ENCODE measurements around the gene SLC25A28.
"Not testable (repeated sequence)": the region's sequence is repeated elsewhere in the genome, so short reads cannot be mapped to it uniquely, and the experiment has no call there.

Gene SLC25A28

GRCh38 chr10:99652800-99653390 is 32.7 kb upstream of the SLC25A28 start:
- Mint-ChIP-seq H3K27me3 (peaks cover 90% of the 10 kb centered on the region), H3K4me3 (no peak overlapping the region), H3K4me1 (no peaks in the 10 kb centered on the region), H3K27ac (ENCODE audit: low read depth) (no peak overlapping the region), H3K9me3 (no peaks in the 10 kb centered on the region), H3K36me3 (ENCODE audit: insufficient read depth) (no peaks in the 10 kb centered on the region)
- DNase-seq (ENCODE audit: low spot score in 2 of 2) (no peak), ATAC-seq (replicated peaks; ENCODE audit: extremely low read depth, poor library complexity, severe bottlenecking) (no peak)

GRCh38 chr10:99648717-99649116 is 28.5 kb upstream of the SLC25A28 start:
- Mint-ChIP-seq H3K4me3 (no peak overlapping the region), H3K27me3 (peaks cover 99% of the 10 kb centered on the region), H3K36me3 (ENCODE audit: insufficient read depth) (no peaks in the 10 kb centered on the region), H3K9me3 (no peaks in the 10 kb centered on the region), H3K4me1 (no peaks in the 10 kb centered on the region), H3K27ac (ENCODE audit: low read depth) (no peak overlapping the region)
- ATAC-seq (replicated peaks; ENCODE audit: extremely low read depth, poor library complexity, severe bottlenecking) (no peak), DNase-seq (ENCODE audit: low spot score in 2 of 2) (no peak)

GRCh38 chr10:99647601-99648151 is 27.4 kb upstream of the SLC25A28 start:
- ATAC-seq (replicated peaks; ENCODE audit: extremely low read depth, poor library complexity, severe bottlenecking) (no peak), DNase-seq (ENCODE audit: low spot score in 2 of 2) (no peak)
- Mint-ChIP-seq H3K9me3 (no peaks in the 10 kb centered on the region), H3K27me3 (peaks cover 96% of the 10 kb centered on the region), H3K36me3 (ENCODE audit: insufficient read depth) (no peaks in the 10 kb centered on the region), H3K4me3 (no peak overlapping the region), H3K4me1 (no peaks in the 10 kb centered on the region), H3K27ac (ENCODE audit: low read depth) (no peak overlapping the region)

- DNase-seq (ENCODE audit: low spot score in 2 of 2) (no peak), ATAC-seq (replicated peaks; ENCODE audit: extremely low read depth, poor library complexity, severe bottlenecking) (no peak)
- no peaks in the 10 kb centered on the region for H3K36me3 Mint-ChIP-seq (ENCODE audit: insufficient read depth)
- peaks cover 67% of the 10 kb centered on the region for H3K27me3 Mint-ChIP-seq
- H3K9me3 Mint-ChIP-seq = no peaks in the 10 kb centered on the region
- no peak overlapping the region for H3K27ac Mint-ChIP-seq (ENCODE audit: low read depth)
- no peak overlapping the region for H3K4me3 Mint-ChIP-seq
- H3K4me1 Mint-ChIP-seq = no peaks in the 10 kb centered on the region
These were observed 13.6 kb upstream of the SLC25A28 start for GRCh38 chr10:99633832-99634231.

- no peak for DNase-seq (ENCODE audit: low spot score in 2 of 2)
- H3K4me1 Mint-ChIP-seq = no peaks in the 10 kb centered on the region
- no peak for ATAC-seq (replicated peaks; ENCODE audit: extremely low read depth, poor library complexity, severe bottlenecking)
- H3K9me3 Mint-ChIP-seq = no peaks in the 10 kb centered on the region
- H3K27me3 Mint-ChIP-seq = peaks cover 44% of the 10 kb centered on the region
- no peaks in the 10 kb centered on the region for H3K36me3 Mint-ChIP-seq (ENCODE audit: insufficient read depth)
- no peak overlapping the region for H3K27ac Mint-ChIP-seq (ENCODE audit: low read depth)
- no peak overlapping the region for H3K4me3 Mint-ChIP-seq
These were observed 11.3 kb upstream of the SLC25A28 start for GRCh38 chr10:99631496-99631895.

GRCh38 chr10:99630991-99631390 is 10.8 kb upstream of the SLC25A28 start:
- Mint-ChIP-seq H3K9me3 (no peaks in the 10 kb centered on the region), H3K4me1 (no peaks in the 10 kb centered on the region), H3K36me3 (ENCODE audit: insufficient read depth) (no peaks in the 10 kb centered on the region), H3K4me3 (no peak overlapping the region), H3K27ac (ENCODE audit: low read depth) (no peak overlapping the region), H3K27me3 (peaks cover 39% of the 10 kb centered on the region)
- DNase-seq (ENCODE audit: low spot score in 2 of 2) (no peak), ATAC-seq (replicated peaks; ENCODE audit: extremely low read depth, poor library complexity, severe bottlenecking) (no peak)

GRCh38 chr10:99630433-99630832 is 10.2 kb upstream of the SLC25A28 start:
- Mint-ChIP-seq H3K4me1 (no peaks in the 10 kb centered on the region), H3K9me3 (no peaks in the 10 kb centered on the region), H3K27me3 (peaks cover 34% of the 10 kb centered on the region), H3K27ac (ENCODE audit: low read depth) (no peak overlapping the region), H3K4me3 (no peak overlapping the region), H3K36me3 (ENCODE audit: insufficient read depth) (no peaks in the 10 kb centered on the region)
- no peak for ATAC-seq (replicated peaks; ENCODE audit: extremely low read depth, poor library complexity, severe bottlenecking)
- DNase-seq (ENCODE audit: low spot score in 2 of 2) = no peak

- H3K27me3 Mint-ChIP-seq = peaks cover 25% of the 10 kb centered on the region
- ATAC-seq (replicated peaks; ENCODE audit: extremely low read depth, poor library complexity, severe bottlenecking) (no peak), DNase-seq (ENCODE audit: low spot score in 2 of 2) (no peak)
- H3K4me1 Mint-ChIP-seq = no peaks in the 10 kb centered on the region
- H3K4me3 Mint-ChIP-seq = no peak overlapping the region
- H3K36me3 Mint-ChIP-seq (ENCODE audit: insufficient read depth) = no peaks in the 10 kb centered on the region
- H3K27ac Mint-ChIP-seq (ENCODE audit: low read depth) = no peak overlapping the region
- H3K9me3 Mint-ChIP-seq = no peaks in the 10 kb centered on the region
These were observed 9.4 kb upstream of the SLC25A28 start for GRCh38 chr10:99629625-99629978.

- DNase-seq (ENCODE audit: low spot score in 2 of 2) = no peak
- no peaks in the 10 kb centered on the region for H3K4me1 Mint-ChIP-seq
- no peak overlapping the region for H3K4me3 Mint-ChIP-seq
- H3K27ac Mint-ChIP-seq (ENCODE audit: low read depth) = no peak overlapping the region
- no peak for ATAC-seq (replicated peaks; ENCODE audit: extremely low read depth, poor library complexity, severe bottlenecking)
- H3K36me3 Mint-ChIP-seq (ENCODE audit: insufficient read depth) = no peaks in the 10 kb centered on the region
- no peaks in the 10 kb centered on the region for H3K9me3 Mint-ChIP-seq
- H3K27me3 Mint-ChIP-seq = peaks cover 20% of the 10 kb centered on the region
These were observed 8.8 kb upstream of the SLC25A28 start for GRCh38 chr10:99628923-99629624.

- not testable (repeated sequence) for H3K27ac Mint-ChIP-seq (ENCODE audit: low read depth); H3K9me3 Mint-ChIP-seq; H3K4me3 Mint-ChIP-seq; ATAC-seq (replicated peaks; ENCODE audit: extremely low read depth, poor library complexity, severe bottlenecking); H3K27me3 Mint-ChIP-seq; H3K36me3 Mint-ChIP-seq (ENCODE audit: insufficient read depth); DNase-seq (ENCODE audit: low spot score in 2 of 2)
- peaks cover 10% of the 10 kb centered on the region for H3K4me1 Mint-ChIP-seq
These were observed 4.9 kb upstream of the SLC25A28 start for GRCh38 chr10:99625124-99625523.

GRCh38 chr10:99623919-99624318 is 3.7 kb upstream of the SLC25A28 start:
- H3K4me1 Mint-ChIP-seq = peaks cover 17% of the 10 kb centered on the region
- peaks cover 8% of the 10 kb centered on the region for H3K36me3 Mint-ChIP-seq (ENCODE audit: insufficient read depth)
- no peak for DNase-seq (ENCODE audit: low spot score in 2 of 2)
- no peak overlapping the region for H3K4me3 Mint-ChIP-seq
- no peaks in the 10 kb centered on the region for H3K9me3 Mint-ChIP-seq
- no peak overlapping the region for H3K27ac Mint-ChIP-seq (ENCODE audit: low read depth)
- ATAC-seq (replicated peaks; ENCODE audit: extremely low read depth, poor library complexity, severe bottlenecking) = no peak
- no peaks in the 10 kb centered on the region for H3K27me3 Mint-ChIP-seq

GRCh38 chr10:99621454-99622251 is 1.4 kb upstream of the SLC25A28 start:
- Mint-ChIP-seq H3K4me1 (peaks cover 29% of the 10 kb centered on the region), H3K27ac (ENCODE audit: low read depth) (peak overlapping the region; percentile 96), H3K27me3 (no peaks in the 10 kb centered on the region), H3K36me3 (ENCODE audit: insufficient read depth) (peaks cover 12% of the 10 kb centered on the region), H3K4me3 (peak overlapping the region; percentile 76), H3K9me3 (no peaks in the 10 kb centered on the region)
- DNase-seq (ENCODE audit: low spot score in 2 of 2) = no peak
- no peak for ATAC-seq (replicated peaks; ENCODE audit: extremely low read depth, poor library complexity, severe bottlenecking)
